ENCODE results near the gene EDEM3. TPM values are rescaled to one million over a fixed set of nuclear protein-coding genes. Genes with fewer than 3 reads are reported as not detected.
A peak's percentile ranks its signal among the peaks of the same experiment; 100 is the strongest.

EDEM3 gene
- total RNA-seq, 3 donors from 2014 or later, result 32.1 to 66.3 (median 66.0) TPM

- no peaks in the 10 kb centered on the region for H3K4me1 ChIP-seq (ENCODE audit: low read depth)
- ATAC-seq (no peak), DNase-seq (no peak)
- no peak overlapping the region for H3K4me3 ChIP-seq
- H3K36me3 ChIP-seq (ENCODE audit: low read depth), result no peaks in the 10 kb centered on the region
- intact Hi-C loops (cut with DNase I, micrococcal nuclease), result no loop called here
- TF ChIP-seq, protein P1, sequence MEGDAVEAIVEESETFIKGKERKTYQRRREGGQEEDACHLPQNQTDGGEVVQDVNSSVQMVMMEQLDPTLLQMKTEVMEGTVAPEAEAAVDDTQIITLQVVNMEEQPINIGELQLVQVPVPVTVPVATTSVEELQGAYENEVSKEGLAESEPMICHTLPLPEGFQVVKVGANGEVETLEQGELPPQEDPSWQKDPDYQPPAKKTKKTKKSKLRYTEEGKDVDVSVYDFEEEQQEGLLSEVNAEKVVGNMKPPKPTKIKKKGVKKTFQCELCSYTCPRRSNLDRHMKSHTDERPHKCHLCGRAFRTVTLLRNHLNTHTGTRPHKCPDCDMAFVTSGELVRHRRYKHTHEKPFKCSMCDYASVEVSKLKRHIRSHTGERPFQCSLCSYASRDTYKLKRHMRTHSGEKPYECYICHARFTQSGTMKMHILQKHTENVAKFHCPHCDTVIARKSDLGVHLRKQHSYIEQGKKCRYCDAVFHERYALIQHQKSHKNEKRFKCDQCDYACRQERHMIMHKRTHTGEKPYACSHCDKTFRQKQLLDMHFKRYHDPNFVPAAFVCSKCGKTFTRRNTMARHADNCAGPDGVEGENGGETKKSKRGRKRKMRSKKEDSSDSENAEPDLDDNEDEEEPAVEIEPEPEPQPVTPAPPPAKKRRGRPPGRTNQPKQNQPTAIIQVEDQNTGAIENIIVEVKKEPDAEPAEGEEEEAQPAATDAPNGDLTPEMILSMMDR (IDR thresholded peaks at IDR 0.05), result no peak
- H3K9me3 ChIP-seq, result no peaks in the 10 kb centered on the region
These were observed 82.5 kb downstream of the EDEM3 start for GRCh38 chr1:184672013-184672726.

DNA sequence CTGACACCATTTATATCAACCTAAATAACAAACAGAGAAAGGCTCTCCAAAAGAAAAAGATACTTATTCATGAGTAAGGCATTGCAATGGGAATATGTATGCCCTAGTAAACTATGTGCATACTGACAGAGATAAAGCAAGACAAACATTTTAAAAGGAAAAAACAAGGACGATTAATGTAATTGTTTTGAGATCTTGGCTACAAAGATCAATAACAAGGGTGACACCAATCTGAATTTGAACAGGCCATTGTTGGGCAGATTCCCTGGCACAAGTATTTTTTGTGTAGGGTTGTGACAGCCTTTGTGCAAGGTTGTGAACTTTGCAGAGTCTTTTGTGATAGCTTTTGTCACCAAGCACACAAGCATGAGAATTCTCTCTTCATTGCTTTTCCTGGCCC is 85.3 kb downstream of the EDEM3 start:
- DNase-seq (no peak), ATAC-seq (no peak)
- Histone ChIP-seq H3K36me3 (ENCODE audit: low read depth) (no peaks in the 10 kb centered on the region), H3K4me1 (ENCODE audit: low read depth) (no peaks in the 10 kb centered on the region), H3K4me3 (no peak overlapping the region), H3K9me3 (no peaks in the 10 kb centered on the region)
- intact Hi-C loops (cut with DNase I, micrococcal nuclease), result loop anchor here in 1 of 2 donors (10.0 kb wide), 1 partner anchor 595 kb away; no protein-coding TSS in a partner anchor
- TF ChIP-seq, protein P1 (IDR thresholded peaks at IDR 0.05), result no peak

GRCh38 chr1:184665360-184665759 is 89.3 kb downstream of the EDEM3 start:
- DNase-seq, result no peak
- Histone ChIP-seq H3K9me3 (no peaks in the 10 kb centered on the region), H3K36me3 (ENCODE audit: low read depth) (no peaks in the 10 kb centered on the region), H3K4me3 (no peak overlapping the region), H3K4me1 (ENCODE audit: low read depth) (no peaks in the 10 kb centered on the region)
- TF ChIP-seq, protein P1 (IDR thresholded peaks at IDR 0.05), result no peak
- ATAC-seq, result no peak
- intact Hi-C loops (cut with DNase I, micrococcal nuclease), result loop anchor here in 1 of 2 donors (10.0 kb wide), 1 partner anchor 591 kb away; no protein-coding TSS in a partner anchor

DNA sequence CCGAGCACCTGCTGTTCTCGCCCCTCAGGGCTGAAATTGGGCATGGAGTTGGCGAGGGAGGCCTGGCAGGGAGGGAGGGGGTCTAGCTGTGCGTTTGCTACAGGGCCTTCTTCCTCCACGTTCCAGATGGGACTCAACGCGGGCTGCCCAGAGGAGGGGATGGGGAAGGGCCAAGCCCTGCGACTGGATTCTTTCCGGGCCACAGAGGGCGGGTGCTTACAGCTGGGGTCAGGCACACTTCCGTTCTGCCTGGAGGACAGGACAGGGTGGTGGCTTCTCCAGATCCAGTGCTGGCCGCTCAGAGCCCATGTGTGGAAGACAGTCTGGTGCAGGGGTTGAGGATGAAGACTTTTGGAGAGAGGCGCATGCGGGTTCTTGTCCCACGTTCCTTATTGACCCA is 90.0 kb downstream of the EDEM3 start:
- Histone ChIP-seq H3K36me3 (ENCODE audit: low read depth) (no peaks in the 10 kb centered on the region), H3K4me3 (no peak overlapping the region), H3K9me3 (no peaks in the 10 kb centered on the region), H3K4me1 (ENCODE audit: low read depth) (no peaks in the 10 kb centered on the region)
- intact Hi-C loops (cut with DNase I, micrococcal nuclease), result loop anchor here (5.0 to 10.0 kb wide), 2 partner anchors 587 to 590 kb away; no protein-coding TSS in a partner anchor
- TF ChIP-seq, protein P1 (IDR thresholded peaks at IDR 0.05), result no peak
- no peak for DNase-seq
- ATAC-seq, result no peak

DNA sequence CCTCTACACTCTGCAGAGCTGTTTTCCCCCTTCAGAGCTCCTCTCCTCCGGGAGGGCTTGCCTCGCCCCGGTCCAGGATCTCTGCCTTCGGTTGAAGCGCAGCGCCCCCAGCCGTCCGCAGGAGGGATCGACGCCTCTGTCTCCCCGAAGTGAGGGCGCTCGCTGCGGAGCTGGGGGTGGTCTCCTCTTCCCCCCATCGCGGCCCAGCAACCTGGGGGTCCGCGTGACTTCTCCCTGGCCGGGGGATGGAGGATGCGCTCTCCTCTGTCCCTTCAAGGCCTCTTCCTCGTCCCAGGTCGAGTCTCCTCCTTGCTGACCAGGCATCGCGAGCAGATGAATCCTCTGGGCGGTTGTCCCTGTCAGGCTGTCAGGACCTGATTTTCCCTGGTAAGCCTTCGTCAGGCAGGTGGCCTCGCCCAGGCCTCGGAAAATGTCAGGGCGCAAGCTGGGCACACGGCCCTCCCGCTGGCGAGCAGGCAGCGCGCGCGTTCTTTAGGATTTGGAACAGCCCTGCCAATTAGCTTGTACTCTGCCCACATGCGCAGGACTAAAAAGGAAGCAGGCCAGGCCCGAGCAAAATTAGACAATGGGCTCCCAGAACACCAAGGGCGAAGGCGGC is 90.5 kb downstream of the EDEM3 start:
- DNase-seq, result peak; percentile 79 to 84 (median 83)
- TF ChIP-seq, protein P1 (IDR thresholded peaks at IDR 0.05), result peak; percentile 93
- H3K4me3 ChIP-seq, result no peak overlapping the region
- no peaks in the 10 kb centered on the region for H3K9me3 ChIP-seq
- intact Hi-C loops (cut with DNase I, micrococcal nuclease), result loop anchor here (5.0 to 10.0 kb wide), 2 partner anchors 587 to 589 kb away; no protein-coding TSS in a partner anchor
- no peaks in the 10 kb centered on the region for H3K36me3 ChIP-seq (ENCODE audit: low read depth)
- peak; percentile 96 for ATAC-seq
- H3K4me1 ChIP-seq (ENCODE audit: low read depth), result no peaks in the 10 kb centered on the region

Measured in mucosa of descending colon (tissue), 3 donors.